ENCODE results near the gene HIVEP3. TPM values are rescaled to one million over a fixed set of nuclear protein-coding genes. Genes with fewer than 3 reads are reported as not detected.

HIVEP3 gene
- total and polyA plus RNA-seq, 3 donors from 2014 or later = 4.8 to 7.3 (median 7.2) TPM

GRCh38 chr1:41581216-41582003, 337.3 kb downstream of the HIVEP3 start:
- Histone ChIP-seq H3K27me3 (no peaks in the 10 kb centered on the region), H3K36me3 (ENCODE audit: low read depth, missing control alignments) (no peaks in the 10 kb centered on the region), H3K4me1 (no peaks in the 10 kb centered on the region), H3K9me3 (no peaks in the 10 kb centered on the region), H3K4me3 (no peak overlapping the region), H3K27ac (no peak overlapping the region)
- whole genome bisulfite sequencing, 2 donors = 87 to 94% methylated on average over 6 to 19 of the region's 19 CpGs
- DNase-seq = no peak
- TF ChIP-seq POLR2A (IDR thresholded peaks at IDR 0.05) = no peak
- TF ChIP-seq, protein P1, sequence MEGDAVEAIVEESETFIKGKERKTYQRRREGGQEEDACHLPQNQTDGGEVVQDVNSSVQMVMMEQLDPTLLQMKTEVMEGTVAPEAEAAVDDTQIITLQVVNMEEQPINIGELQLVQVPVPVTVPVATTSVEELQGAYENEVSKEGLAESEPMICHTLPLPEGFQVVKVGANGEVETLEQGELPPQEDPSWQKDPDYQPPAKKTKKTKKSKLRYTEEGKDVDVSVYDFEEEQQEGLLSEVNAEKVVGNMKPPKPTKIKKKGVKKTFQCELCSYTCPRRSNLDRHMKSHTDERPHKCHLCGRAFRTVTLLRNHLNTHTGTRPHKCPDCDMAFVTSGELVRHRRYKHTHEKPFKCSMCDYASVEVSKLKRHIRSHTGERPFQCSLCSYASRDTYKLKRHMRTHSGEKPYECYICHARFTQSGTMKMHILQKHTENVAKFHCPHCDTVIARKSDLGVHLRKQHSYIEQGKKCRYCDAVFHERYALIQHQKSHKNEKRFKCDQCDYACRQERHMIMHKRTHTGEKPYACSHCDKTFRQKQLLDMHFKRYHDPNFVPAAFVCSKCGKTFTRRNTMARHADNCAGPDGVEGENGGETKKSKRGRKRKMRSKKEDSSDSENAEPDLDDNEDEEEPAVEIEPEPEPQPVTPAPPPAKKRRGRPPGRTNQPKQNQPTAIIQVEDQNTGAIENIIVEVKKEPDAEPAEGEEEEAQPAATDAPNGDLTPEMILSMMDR (IDR thresholded peaks at IDR 0.05) = no peak
- intact Hi-C loops (cut with DNase I; ENCODE audit: low total_unique reads) = no loop called here

DNA sequence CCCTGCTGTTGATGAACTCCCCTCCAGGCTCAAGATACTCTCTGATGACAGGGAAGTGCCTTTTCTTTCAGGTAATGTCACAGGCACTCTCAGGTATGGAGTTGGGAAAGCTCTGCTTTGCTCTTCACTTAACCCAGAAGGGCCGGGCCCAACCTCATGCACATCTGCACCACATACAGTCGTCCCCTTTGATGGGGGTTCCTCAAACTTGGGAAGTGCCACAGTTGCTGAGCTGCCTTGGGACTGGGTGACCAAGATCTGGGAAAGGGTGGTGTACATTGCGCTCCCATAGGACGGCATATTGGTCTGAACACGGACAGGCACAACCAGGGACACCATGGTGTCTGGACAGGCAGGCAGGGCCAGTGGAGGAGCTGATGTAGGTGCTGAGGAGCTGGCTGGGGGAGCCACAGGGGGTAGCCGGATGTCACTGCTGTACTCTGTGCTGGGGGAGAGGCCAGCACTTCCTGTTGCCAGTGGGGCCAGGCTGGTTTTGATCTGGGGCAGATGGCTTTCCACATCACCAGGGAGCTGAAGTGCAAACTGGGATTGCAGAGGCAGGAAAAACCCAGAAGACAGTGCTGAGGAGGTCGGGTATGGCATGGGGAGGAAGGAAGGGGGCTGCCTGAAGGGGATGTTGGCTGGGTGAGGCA, 338.1 kb downstream of the HIVEP3 start:
- no peaks in the 10 kb centered on the region for H3K4me1 ChIP-seq
- intact Hi-C loops (cut with DNase I; ENCODE audit: low total_unique reads) = no loop called here
- no peaks in the 10 kb centered on the region for H3K9me3 ChIP-seq
- no peak overlapping the region for H3K27ac ChIP-seq
- TF ChIP-seq, protein P1 (IDR thresholded peaks at IDR 0.05) = no peak
- no peak for TF ChIP-seq POLR2A (IDR thresholded peaks at IDR 0.05)
- H3K36me3 ChIP-seq (ENCODE audit: low read depth, missing control alignments) = no peaks in the 10 kb centered on the region
- WGBS, 2 donors = 90 to 93% methylated on average over 7 of the region's 7 CpGs
- H3K27me3 ChIP-seq = no peaks in the 10 kb centered on the region
- H3K4me3 ChIP-seq = no peak overlapping the region
- no peak for DNase-seq

- Histone ChIP-seq H3K4me3 (no peak overlapping the region), H3K27ac (no peak overlapping the region), H3K36me3 (ENCODE audit: low read depth, missing control alignments) (no peaks in the 10 kb centered on the region), H3K4me1 (no peaks in the 10 kb centered on the region), H3K27me3 (no peaks in the 10 kb centered on the region), H3K9me3 (no peaks in the 10 kb centered on the region)
- 87 to 93% methylated on average over 6 of the region's 6 CpGs for whole genome bisulfite sequencing, 2 donors
- DNase-seq = no peak
- TF ChIP-seq POLR2A (IDR thresholded peaks at IDR 0.05) = no peak
- intact Hi-C loops (cut with DNase I; ENCODE audit: low total_unique reads) = no loop called here
Observed at GRCh38 chr1:41580021-41580420, 338.7 kb downstream of the HIVEP3 start.

DNA sequence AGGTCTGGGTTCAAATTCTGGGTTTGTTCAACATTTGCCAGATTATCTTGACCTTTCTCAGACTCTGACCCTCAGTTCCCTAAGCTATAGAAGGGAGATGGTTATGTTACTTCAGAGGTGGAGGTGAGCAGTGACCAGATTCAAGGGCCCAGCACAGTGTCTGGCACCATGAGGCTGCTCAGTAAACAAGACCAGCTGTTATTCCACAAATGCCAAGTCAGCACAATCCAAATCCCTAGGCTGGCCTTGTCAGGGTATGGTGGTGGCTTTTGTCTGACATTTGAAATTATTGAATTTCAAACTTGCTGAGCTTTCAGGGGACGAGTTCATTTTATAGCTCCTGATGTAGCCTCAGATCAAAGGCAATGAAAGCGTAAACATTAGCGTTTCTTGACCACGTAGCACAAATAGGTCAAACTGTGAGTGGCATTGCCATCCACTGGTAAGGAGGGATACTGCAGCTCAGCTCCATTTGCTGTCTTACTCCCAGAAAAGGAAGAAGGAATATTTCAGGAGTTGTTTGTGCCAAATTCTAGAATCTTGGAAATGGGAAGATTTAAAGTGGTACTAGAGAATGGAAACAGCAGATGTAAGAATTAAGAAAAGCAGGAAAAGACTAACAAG, 339.9 kb downstream of the HIVEP3 start:
- H3K36me3 ChIP-seq (ENCODE audit: low read depth, missing control alignments) = no peaks in the 10 kb centered on the region
- TF ChIP-seq, protein P1 (IDR thresholded peaks at IDR 0.05) = peak; percentile 11 to 54 (median 36)
- TF ChIP-seq POLR2A (IDR thresholded peaks at IDR 0.05) = no peak
- no peaks in the 10 kb centered on the region for H3K27me3 ChIP-seq
- 82 to 88% methylated on average over 4 of the region's 4 CpGs for WGBS, 2 donors
- no peak overlapping the region for H3K4me3 ChIP-seq
- no peak for DNase-seq
- no peaks in the 10 kb centered on the region for H3K9me3 ChIP-seq
- intact Hi-C loops (cut with DNase I; ENCODE audit: low total_unique reads) = loop anchor here (10.0 kb wide), 1 partner anchor 596 kb away; no protein-coding TSS in a partner anchor
- H3K4me1 ChIP-seq = no peaks in the 10 kb centered on the region
- H3K27ac ChIP-seq = no peak overlapping the region

DNA sequence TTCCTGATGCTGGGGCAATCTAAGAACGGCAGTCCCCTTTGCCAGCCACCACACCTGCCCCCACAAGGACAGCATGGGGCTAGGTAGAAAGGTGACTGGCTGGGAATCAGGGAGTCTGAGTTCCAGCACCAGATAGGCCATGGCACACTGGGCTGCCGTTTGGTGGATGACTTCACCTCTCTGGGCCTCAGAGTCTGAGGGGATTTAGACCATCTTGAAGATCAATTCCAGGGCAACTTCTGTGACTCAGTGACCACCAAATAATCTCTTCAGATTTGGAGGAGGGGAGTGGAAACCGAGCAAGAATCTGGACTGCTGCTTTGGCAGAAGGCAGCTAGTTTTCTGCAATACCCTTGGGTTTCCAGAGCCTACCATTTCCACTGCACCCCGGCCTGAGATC, 342.1 kb downstream of the HIVEP3 start:
- DNase-seq = no peak
- 74 to 90% methylated on average over 4 of the region's 4 CpGs for WGBS, 2 donors
- no peaks in the 10 kb centered on the region for H3K9me3 ChIP-seq
- no peak overlapping the region for H3K27ac ChIP-seq
- no peak for TF ChIP-seq POLR2A (IDR thresholded peaks at IDR 0.05)
- TF ChIP-seq, protein P1 (IDR thresholded peaks at IDR 0.05) = no peak
- H3K36me3 ChIP-seq (ENCODE audit: low read depth, missing control alignments) = no peaks in the 10 kb centered on the region
- intact Hi-C loops (cut with DNase I; ENCODE audit: low total_unique reads) = loop anchor here (10.0 kb wide), 1 partner anchor 598 kb away; no protein-coding TSS in a partner anchor
- no peak overlapping the region for H3K4me3 ChIP-seq
- no peaks in the 10 kb centered on the region for H3K4me1 ChIP-seq
- no peaks in the 10 kb centered on the region for H3K27me3 ChIP-seq
